GM12872 (cell line): ENCODE data around the gene MYH15.

Experiments used
- CTCF ChIP-seq: IDR thresholded peaks from 3 replicates; pipeline ENCODE4 v1.5.1; 2011; ENCODE audit warnings: low read depth, mild to moderate bottlenecking, low read length, moderate library complexity; ENCODE audit not compliant: insufficient read depth

Gene MYH15

GRCh38 chr3:108433928-108434327 is 76.5 kb downstream of the MYH15 start:
- no peak for TF ChIP-seq CTCF

- no peak for TF ChIP-seq CTCF
Measured at GRCh38 chr3:108432431-108432830, 78.0 kb downstream of the MYH15 start.

- no peak for TF ChIP-seq CTCF
Measured at GRCh38 chr3:108430540-108430939, 79.9 kb downstream of the MYH15 start.

- TF ChIP-seq CTCF, result no peak
Measured at GRCh38 chr3:108428586-108428985, 81.8 kb downstream of the MYH15 start.

GRCh38 chr3:108420926-108421325 is 89.5 kb downstream of the MYH15 start:
- TF ChIP-seq CTCF, result no peak

- TF ChIP-seq CTCF, result no peak
Measured at GRCh38 chr3:108416111-108416869, 94.1 kb downstream of the MYH15 start.

- no peak for TF ChIP-seq CTCF
Measured at GRCh38 chr3:108415661-108416060, 94.7 kb downstream of the MYH15 start.

GRCh38 chr3:108414007-108414406 is 96.4 kb downstream of the MYH15 start:
- no peak for TF ChIP-seq CTCF
